GM21390 (cell line): Measurements from ENCODE around the gene POR.
"Not testable (repeated sequence)": the region's sequence is repeated elsewhere in the genome, so short reads cannot be mapped to it uniquely, and the experiment has no call there.

Source experiments
- ATAC-seq: cut with Tn5 transposase; IDR thresholded peaks from one replicate; pipeline ENCODE4 v1.9.1; 2021; ENCODE audit not compliant: unreplicated experiment

POR gene

DNA sequence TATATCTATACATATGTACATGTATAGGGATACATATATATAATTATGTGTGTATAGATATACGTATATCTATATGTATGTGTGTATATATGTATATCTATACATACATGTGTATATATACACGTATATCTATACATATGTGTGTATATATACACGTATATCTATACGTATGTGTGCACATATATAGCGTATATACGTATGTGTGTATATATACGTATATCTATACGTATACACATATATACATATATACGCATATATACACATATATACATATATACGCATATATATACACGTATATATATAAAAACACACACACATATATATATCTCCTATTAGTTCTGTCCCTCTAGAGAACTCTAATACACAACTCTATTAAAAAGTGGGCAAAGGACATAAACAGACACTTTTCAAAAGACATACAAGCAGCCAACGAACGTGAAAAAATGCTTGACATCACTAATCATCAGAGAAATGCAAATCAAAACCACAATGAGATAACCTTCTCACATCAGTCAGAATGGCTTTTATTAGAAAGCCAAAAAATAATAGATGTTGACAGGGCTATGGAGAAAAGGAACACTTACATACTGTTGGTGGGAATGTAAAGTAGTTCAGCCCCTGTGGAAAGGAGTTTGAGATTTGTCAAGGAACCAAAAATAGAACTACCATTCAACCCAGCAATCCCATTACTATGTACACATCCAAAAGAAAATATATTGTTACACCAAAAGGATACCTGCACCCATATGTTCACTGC lies 101.4 kb downstream of the POR start:
- ATAC-seq: no peak

DNA sequence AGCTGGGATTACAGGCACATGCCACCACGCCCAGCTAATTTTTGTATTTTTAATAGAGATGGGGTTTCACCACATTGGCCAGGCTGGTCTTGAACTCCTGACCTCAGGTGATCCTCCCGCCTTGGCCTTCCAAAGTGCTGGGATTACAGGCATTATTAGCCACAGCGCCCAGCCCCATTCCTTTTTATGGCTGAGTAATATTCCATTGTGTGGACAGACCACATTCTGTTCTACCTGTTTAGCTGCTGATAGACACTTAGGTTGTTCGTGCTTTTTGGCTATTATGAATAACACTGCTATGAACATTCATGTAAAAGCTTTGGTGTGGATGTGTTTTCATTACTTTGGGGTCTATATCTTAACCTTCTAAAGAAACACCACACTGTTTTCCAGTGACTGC lies 103.6 kb downstream of the POR start:
- ATAC-seq: not testable (repeated sequence)

DNA sequence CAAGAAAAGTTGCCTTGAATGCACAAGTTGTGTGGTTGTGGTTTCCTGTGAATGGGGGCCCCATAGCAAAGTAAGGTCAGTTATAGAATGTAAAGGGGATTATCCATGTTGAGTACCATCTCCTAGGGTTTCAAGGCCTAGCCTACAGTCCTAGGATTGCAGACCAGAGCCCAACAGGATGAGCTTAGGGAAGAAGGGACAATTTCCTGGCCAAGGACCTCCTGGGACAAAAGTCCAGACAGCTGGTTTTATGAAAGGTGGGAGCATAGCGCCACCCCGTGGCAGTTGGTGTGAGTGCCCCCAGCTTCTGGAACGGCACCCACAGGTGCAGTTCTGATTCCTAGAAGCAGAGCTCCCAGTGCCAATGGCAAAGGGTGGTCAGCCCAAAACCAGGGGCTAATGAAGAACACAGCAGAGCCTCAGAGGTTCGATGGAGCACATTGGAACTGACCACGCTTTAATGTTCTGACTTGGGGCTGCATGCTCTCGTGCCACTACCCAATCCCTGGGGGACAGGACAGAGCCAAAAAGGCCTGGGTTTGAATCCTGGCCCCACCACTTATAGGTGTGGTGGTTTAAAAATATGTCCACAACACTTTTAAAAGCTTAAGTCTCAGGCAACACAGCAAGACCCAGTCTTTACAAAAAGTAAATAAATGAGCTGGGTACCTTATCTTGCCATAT lies 105.2 kb downstream of the POR start:
- ATAC-seq: no peak

DNA sequence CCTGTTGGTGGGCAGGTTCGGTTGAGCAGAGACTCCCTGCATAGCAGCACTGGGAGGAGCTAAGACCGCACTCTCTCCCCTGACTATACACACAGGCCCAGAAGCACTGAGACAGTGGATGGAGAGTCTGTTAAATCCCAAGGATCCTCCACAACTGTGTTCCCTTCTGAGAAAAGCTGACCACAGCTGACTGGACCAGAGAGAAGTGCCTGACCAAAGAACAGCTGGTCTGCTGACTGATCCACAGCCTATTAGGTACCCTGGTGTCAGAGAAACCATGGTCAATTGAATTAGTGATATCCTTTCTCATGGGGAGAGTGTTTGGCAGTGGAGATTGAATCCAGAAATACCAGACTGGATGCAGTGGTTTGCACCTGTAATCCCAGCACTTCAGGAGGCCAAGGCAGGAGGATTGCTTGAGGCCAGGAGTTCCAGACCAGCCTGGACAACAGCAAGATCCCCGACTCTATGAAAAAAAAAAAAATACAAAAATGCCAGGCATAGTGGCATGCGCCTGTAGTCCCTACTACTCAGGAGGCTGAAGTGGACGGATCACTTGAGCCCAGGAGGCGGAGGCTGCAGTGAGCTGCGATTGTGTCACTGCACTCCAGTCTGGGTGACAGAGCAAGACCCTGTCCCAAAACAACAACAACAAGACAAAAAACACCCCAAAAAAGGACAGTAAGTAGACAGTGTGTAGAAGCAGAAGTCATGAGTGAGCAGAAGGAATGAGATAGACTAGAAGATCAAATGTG lies 107.2 kb downstream of the POR start:
- ATAC-seq: no peak

DNA sequence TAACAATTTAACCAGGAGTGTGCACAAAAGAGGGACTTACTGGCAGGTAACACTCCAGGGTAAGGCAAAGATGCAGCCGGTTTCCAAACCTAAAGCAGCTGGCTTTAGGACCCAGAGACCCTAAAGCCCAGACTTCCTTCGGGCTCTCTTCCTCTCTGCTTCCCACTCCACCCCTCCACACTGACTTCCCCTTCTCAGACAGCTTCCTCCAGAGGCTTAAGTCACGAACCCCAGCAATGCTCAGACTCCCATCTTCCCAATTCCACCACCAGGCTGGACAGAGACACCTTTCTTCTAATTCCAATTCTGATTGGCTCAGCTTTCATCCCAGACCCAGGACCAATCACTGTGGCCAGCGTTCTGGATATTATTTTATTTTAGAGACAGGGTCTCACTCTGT lies 108.0 kb downstream of the POR start:
- ATAC-seq: no peak

DNA sequence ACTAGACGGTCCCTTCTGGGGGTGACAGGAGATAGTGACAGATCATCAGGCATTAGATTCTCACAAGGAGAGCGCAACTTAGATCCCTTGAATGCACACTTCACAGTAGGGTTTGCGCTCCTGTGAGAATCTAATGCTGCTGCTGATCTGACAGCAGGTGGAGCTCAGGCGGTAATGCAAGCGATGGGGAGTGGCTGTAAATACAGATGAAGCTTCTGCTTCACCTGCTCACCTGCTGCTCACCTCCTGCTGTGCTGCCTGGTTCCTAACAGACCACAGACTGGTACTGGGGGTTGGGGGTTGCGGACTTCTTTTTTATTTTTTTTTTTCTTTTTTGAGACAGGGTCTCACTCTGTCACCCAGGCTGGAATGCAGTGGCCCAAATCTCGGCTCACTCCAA lies 114.7 kb downstream of the POR start:
- not testable (repeated sequence) for ATAC-seq

DNA sequence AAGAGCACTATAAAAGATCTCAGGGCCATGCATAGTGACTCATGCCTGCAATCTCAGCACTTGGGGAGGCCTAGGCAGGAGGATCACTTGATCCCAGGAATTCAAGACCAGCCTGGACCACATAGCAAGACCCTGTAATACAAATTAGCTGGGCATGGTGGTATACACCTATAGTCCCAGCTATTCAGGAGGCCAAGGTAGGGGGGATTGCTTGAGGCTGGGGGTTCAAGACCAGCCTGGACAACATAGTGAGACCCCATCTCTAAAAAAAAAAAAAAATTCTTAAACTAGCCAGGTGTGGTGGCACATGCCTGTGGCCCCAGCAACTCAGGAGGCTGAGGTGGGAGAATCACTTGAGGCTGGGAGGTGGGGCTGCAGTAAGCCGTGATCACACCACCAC lies 117.0 kb downstream of the POR start:
- ATAC-seq: no peak
